ENCODE data around the gene ACKR3.

GRCh38 chr2:236622201-236622600 lies 52.6 kb downstream of the ACKR3 start:
- TF ChIP-seq, protein P1, sequence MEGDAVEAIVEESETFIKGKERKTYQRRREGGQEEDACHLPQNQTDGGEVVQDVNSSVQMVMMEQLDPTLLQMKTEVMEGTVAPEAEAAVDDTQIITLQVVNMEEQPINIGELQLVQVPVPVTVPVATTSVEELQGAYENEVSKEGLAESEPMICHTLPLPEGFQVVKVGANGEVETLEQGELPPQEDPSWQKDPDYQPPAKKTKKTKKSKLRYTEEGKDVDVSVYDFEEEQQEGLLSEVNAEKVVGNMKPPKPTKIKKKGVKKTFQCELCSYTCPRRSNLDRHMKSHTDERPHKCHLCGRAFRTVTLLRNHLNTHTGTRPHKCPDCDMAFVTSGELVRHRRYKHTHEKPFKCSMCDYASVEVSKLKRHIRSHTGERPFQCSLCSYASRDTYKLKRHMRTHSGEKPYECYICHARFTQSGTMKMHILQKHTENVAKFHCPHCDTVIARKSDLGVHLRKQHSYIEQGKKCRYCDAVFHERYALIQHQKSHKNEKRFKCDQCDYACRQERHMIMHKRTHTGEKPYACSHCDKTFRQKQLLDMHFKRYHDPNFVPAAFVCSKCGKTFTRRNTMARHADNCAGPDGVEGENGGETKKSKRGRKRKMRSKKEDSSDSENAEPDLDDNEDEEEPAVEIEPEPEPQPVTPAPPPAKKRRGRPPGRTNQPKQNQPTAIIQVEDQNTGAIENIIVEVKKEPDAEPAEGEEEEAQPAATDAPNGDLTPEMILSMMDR (IDR thresholded peaks at IDR 0.05), result no peak
- TF ChIP-seq EZH2 (IDR thresholded peaks at IDR 0.05; ENCODE audit: borderline replicate concordance, insufficient read depth, low read depth, low read length, poor library complexity, severe bottlenecking), result no peak
